IPS DF 4.7 (cell line): ENCODE results near the gene POLD2.

Source experiments
- DNase-seq: peaks from one replicate; pipeline ENCODE4 v3.0.0-alpha.2; 2013; ENCODE audit warnings: low spot score; ENCODE audit errors: extremely low read depth

Gene POLD2

GRCh38 chr7:44082541-44083207, 40.7 kb downstream of the POLD2 start:
- peak; percentile 76 for DNase-seq

- DNase-seq = no peak
These were observed 42.0 kb downstream of the POLD2 start for GRCh38 chr7:44081266-44081748.

- DNase-seq = no peak
These were observed 42.6 kb downstream of the POLD2 start for GRCh38 chr7:44080686-44081265.

DNA sequence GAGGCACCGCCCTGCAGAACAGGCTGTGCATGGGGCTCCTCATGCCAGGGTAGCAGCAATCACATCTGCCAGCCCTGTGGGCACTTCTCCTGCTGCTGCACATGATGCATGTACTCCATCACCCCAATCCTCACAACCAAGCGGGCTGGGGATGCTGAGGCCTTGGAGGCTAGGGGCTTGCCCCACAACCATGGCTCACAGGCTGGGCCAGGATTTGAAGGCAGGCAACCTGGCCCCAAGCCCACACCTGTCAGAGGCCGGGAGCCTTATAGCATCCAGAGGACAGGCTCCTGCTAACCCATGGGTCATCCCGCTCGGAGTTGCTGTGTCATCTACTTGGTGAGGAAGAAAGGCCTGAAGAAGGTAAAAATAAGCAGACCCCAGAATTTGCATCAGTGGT, 43.2 kb downstream of the POLD2 start:
- DNase-seq = no peak

- no peak for DNase-seq
These were observed 43.9 kb downstream of the POLD2 start for GRCh38 chr7:44079331-44080021.

DNA sequence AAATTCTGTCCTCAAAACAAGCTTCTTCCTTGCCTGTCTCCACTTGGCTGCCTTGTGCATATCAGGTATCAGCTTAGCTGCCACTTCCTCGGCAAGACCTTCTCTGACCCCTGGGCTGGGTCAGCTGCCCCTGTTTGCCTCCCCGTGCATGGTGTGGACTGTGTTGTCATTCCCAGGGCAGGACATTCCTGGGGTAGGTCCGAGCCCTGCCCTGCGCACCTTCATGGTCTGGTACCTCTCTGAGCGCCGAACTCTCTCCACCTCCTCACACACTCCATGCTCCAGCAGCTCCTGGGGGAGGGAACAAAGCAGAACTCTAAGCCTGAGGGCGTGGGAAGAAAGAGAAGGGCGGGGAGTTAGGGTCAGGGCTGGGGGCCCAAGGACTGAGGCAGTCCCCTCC, 44.8 kb downstream of the POLD2 start:
- DNase-seq = no peak

GRCh38 chr7:44077681-44078091, 45.7 kb downstream of the POLD2 start:
- DNase-seq = no peak

DNA sequence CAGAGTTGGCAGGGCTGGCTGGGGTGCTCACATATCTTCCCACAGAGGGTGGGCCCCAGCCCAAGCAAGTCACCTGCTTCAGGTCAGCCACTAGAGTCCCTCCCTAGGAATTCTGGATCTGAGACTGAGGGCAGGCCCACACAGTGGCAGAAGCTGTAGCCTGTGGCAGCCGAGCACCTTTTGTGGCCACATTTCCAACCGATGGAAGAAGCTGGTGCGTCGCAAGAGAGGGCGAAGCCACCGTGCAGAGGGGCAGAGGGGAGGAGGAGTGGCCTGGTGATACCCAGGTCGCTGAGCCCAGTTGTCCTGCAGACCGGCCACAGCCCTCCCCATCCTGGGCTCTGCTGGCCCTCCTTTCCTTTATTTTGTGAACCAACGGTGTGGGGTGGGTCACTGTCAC, 46.3 kb downstream of the POLD2 start:
- no peak for DNase-seq

GRCh38 chr7:44076101-44076895, 47.0 kb downstream of the POLD2 start:
- no peak for DNase-seq

GRCh38 chr7:44075296-44076075, 47.9 kb downstream of the POLD2 start:
- DNase-seq = no peak

DNA sequence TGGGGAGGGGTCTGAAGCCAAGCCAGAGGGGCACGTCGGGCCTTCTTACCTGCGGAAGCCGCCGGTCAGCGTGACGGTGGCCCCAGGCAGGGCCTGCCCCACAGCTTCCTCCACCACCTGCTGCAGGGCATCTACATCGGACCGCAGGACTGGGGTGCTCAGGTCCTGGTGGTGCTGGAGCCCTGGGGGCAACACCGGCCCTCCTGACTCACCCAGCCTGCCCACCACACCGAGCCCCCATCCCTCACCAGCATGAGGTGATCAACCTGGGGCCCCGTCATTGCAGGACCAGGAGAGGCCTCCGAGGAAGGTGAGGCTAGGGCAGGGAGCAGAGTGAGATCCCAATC, 49.0 kb downstream of the POLD2 start:
- DNase-seq = no peak

- DNase-seq = no peak
These were observed 49.5 kb downstream of the POLD2 start for GRCh38 chr7:44073664-44074348.

DNA sequence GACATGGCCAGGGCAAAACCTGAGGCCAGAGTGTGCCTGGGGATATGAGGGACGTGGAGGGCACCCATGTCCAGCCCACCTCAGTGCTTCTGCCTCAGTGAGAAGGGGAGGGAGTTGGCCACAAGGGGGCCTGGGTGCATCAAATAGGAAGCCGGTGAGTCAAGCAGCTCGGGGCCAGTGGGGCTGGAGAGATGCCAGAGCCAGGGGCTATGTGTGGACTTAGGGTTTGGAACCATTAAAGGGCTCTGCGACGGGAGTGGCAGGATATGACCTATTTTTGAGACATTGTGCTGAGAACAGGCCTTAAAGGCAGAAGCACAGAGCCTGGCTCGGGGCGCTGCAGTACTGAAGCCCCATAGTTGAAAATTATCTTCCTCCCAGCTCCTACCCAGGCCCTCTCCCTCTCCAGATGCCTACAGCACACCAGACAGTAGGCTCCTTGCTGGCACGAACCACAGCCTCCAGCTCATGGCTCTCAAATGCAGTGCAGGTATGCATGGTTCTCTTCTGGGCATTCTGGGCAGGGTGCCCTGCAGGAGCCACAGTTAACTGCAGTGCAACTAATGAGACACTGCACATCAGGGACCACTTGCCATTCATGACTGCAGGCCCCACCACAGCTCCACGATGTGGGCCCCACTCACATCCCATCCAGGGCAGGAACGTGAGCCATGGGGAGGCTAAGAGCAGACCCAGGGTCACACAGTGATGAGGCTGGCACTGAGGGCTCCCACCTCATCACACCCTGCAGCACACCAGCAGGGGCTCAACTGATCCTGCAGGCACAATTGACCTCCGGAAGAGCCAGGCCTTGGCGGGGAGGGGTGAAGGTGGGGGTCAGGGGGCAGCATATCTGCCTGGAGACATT, 50.8 kb downstream of the POLD2 start:
- no peak for DNase-seq

DNA sequence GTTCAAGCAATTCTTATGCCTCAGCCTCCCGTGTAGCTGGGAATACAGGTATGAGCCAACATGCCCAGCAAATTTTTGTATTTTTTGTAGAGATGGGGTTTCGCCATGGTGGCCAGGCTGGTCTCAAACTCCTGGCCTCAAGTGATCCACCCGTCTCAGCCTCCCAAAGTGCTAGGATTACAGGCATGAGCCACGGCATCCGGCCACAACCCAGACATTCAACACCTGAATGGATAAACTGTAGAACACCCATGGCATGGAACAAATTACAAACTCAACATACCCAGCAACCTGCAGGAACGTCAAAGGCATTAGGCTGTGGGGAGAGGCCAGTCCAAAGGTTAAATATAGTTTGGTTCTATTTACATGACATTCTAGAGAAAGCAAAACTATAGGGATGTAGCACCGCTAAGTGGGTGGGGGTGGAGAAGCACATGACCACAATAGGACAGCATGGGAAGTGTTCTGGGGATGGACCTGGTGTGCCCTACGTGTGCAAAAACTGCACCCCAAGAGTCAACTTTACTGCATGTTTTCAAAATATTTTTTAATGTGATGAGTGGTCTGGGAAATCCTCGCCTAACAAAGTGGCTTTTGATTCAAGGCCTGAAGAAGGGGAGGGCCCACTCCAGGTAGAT, 51.5 kb downstream of the POLD2 start:
- DNase-seq = no peak

DNA sequence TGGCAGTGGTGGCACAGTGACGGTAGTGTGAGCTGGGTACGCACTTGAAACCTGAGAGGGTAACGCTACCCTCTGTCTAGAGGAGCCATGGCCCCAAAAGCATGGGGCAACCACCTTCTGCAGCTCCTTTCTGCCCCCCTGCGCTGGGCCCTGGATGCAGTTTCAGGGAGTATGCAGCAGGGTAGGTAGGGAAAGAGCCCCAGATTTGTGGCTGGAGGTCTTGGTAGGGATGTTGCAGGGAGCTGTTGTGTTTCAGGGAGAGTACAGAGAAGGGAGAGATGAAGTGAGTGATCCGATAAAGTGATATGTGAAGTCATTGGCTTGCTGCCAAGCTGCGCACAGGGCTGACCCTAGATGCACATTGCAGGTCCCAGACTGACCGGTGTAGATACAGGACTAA, 55.3 kb downstream of the POLD2 start:
- DNase-seq = no peak

DNA sequence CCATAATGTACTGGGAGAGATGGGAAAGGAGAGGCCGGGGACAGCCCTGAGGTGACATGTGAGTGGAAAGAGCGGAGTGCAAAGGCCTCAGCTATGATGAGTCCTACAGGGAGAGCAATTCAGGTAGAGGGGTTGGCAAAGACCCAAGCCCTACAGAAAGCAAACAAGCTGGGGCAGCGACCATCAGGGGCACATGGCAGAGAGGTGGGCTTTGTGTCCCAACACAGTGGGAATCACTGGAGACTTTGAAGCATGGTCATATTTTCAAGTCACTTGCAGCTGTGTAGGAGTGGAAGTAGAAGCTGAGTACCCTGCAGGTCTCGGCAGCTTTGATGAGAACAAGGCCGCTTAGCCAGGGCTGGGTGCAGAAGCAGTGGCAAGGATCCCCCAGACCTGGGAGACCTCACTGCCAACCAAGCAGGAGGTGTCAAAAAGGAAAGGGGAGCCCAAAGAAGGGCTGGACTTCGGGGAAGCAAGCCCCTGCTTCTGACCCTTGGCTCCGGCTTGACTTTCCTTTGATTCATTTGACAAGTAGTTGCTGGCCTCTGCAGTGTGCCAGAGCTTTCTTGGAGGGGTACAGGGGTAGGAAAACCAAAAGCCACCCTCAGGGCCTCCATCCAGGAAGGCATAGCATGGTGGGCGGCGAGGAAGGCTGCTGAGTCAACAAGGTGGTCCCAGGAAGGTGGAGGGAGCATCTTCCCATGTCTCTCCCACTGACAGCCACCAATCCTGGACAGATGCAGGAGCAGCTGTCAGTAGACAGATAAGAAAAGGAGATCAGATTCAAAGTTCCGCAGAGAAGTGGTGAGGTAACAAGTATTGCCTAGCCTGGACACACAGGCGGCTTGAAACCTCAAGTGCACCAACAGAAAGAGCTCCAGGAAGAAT, 56.0 kb downstream of the POLD2 start:
- no peak for DNase-seq

GRCh38 chr7:44066494-44067063, 56.8 kb downstream of the POLD2 start:
- DNase-seq = no peak

- no peak for DNase-seq
These were observed 57.3 kb downstream of the POLD2 start for GRCh38 chr7:44066111-44066460.
